GM23338 (cell line): ENCODE measurements around the gene DGKG. TPM values are rescaled to one million over a fixed set of nuclear protein-coding genes. Genes with fewer than 3 reads are reported as not detected.

Experiments
- ATAC-seq: fragments of 200-7000 bp; cut with Tn5 transposase; 3 replicates; pipeline ENCODE4 v1.9.1; 2020
- DNase-seq: peaks from one replicate; pipeline ENCODE4 v3.0.0-alpha.2; 2015; ENCODE audit warnings: low spot score
- H2AFZ ChIP-seq: fragments of 200-600 bp; sonication (generic); 2 replicates; pipeline ENCODE4 v1.8.0; 2016; ENCODE audit warnings: antibody characterized with exemption, mild to moderate bottlenecking, moderate library complexity
- H3F3A ChIP-seq: fragments of 200-600 bp; sonication (generic); replicated peaks from 2 replicates; pipeline ENCODE4 v1.8.0; 2017; ENCODE audit warnings: antibody characterized with exemption, mixed run types, low read depth
- H3K27ac ChIP-seq: fragments of 200-600 bp; sonication (generic); 2 replicates; pipeline ENCODE4 v1.6.1; 2016; ENCODE audit warnings: low read depth
- H3K27me3 ChIP-seq: fragments of 200-600 bp; sonication (generic); 2 replicates; pipeline ENCODE4 v1.8.0; 2016; ENCODE audit warnings: mild to moderate bottlenecking, mixed run types, moderate library complexity; ENCODE audit not compliant: insufficient read depth
- H3K36me3 ChIP-seq: fragments of 200-600 bp; sonication (generic); 2 replicates; pipeline ENCODE4 v1.8.0; 2016; ENCODE audit warnings: mild to moderate bottlenecking; ENCODE audit not compliant: insufficient read depth
- H3K4me1 ChIP-seq: fragments of 200-600 bp; sonication (generic); 2 replicates; pipeline ENCODE4 v1.8.0; 2016; ENCODE audit warnings: mild to moderate bottlenecking, moderate library complexity; ENCODE audit not compliant: insufficient read depth
- H3K4me2 ChIP-seq: fragments of 200-600 bp; sonication (generic); 2 replicates; pipeline ENCODE4 v1.7.1; 2017; ENCODE audit warnings: mixed run types
- H3K4me3 ChIP-seq: fragments of 200-600 bp; sonication (generic); 2 replicates; pipeline ENCODE4 v1.6.1; 2016; ENCODE audit warnings: mixed run types
- H3K79me2 ChIP-seq: fragments of 200-600 bp; sonication (generic); replicated peaks from 2 replicates; pipeline ENCODE4 v1.8.0; 2017; ENCODE audit warnings: mild to moderate bottlenecking; ENCODE audit not compliant: insufficient read depth
- H3K9me2 ChIP-seq: fragments of 200-600 bp; sonication (generic); 2 replicates; pipeline ENCODE4 v1.8.0; 2017; ENCODE audit not compliant: insufficient read depth
- H4K20me1 ChIP-seq: fragments of 200-600 bp; sonication (generic); replicated peaks from 2 replicates; pipeline ENCODE4 v1.8.0; 2017; ENCODE audit warnings: mild to moderate bottlenecking; ENCODE audit not compliant: insufficient read depth
- H3K27ac Mint-ChIP-seq: 2 replicates; pipeline ENCODE4 v1.8.0; 2020; ENCODE audit warnings: inconsistent platforms, mild to moderate bottlenecking, moderate library complexity, mixed read lengths
- H3K27me3 Mint-ChIP-seq: 3 replicates; pipeline ENCODE4 v1.8.0; 2022; ENCODE audit warnings: low read depth, mild to moderate bottlenecking, moderate library complexity, mixed read lengths, inconsistent platforms; ENCODE audit not compliant: insufficient read depth, poor library complexity
- H3K36me3 Mint-ChIP-seq: 3 replicates; pipeline ENCODE4 v1.8.0; 2021; ENCODE audit warnings: low read depth, mild to moderate bottlenecking, inconsistent platforms, moderate library complexity, mixed read lengths
- H3K4me1 Mint-ChIP-seq: 3 replicates; pipeline ENCODE4 v1.8.0; 2020; ENCODE audit warnings: mild to moderate bottlenecking, inconsistent platforms, mixed read lengths
- H3K4me3 Mint-ChIP-seq: 3 replicates; pipeline ENCODE4 v1.8.0; 2021; ENCODE audit warnings: moderate library complexity, mild to moderate bottlenecking, inconsistent platforms, mixed read lengths
- H3K9me3 Mint-ChIP-seq: 3 replicates; pipeline ENCODE4 v1.8.0; 2020; ENCODE audit warnings: moderate library complexity, mild to moderate bottlenecking, inconsistent platforms, mixed read lengths
- CREB1 ChIP-seq: fragments of 250-450 bp; sonication (Bioruptor Pico); IDR thresholded peaks from 2 replicates; pipeline ENCODE4 v1.5.0; 2020; ENCODE audit warnings: low read depth, mild to moderate bottlenecking, moderate library complexity
- ETS1 ChIP-seq: IDR thresholded peaks from 2 replicates; pipeline ENCODE4 v1.6.1; 2016; ENCODE audit warnings: antibody characterized with exemption
- EZH2 ChIP-seq: fragments of 200-600 bp; sonication (generic); IDR thresholded peaks from one replicate; pipeline ENCODE4 v1.8.0; 2017; ENCODE audit warnings: antibody characterized with exemption, mild to moderate bottlenecking, low read depth; ENCODE audit not compliant: unreplicated experiment
- EZH2phosphoT487 ChIP-seq: fragments of 200-600 bp; sonication (generic); IDR thresholded peaks from one replicate; pipeline ENCODE4 v1.8.1; 2018; ENCODE audit warnings: antibody characterized with exemption; ENCODE audit not compliant: unreplicated experiment
- JUNB ChIP-seq: IDR thresholded peaks from one replicate; pipeline ENCODE4 v1.6.1; 2016; ENCODE audit warnings: antibody characterized with exemption; ENCODE audit not compliant: unreplicated experiment
- NANOG ChIP-seq: IDR thresholded peaks from 2 replicates; pipeline ENCODE4 v1.6.1; 2016; ENCODE audit warnings: antibody characterized with exemption, borderline replicate concordance
- POLR2AphosphoS5 ChIP-seq: IDR thresholded peaks from 2 replicates; pipeline ENCODE4 v1.6.1; 2016; ENCODE audit warnings: antibody characterized with exemption, low read depth
- STAT1 ChIP-seq: IDR thresholded peaks from one replicate; pipeline ENCODE4 v1.6.1; 2016; ENCODE audit warnings: antibody characterized with exemption; ENCODE audit not compliant: unreplicated experiment
- ZNF114 ChIP-seq: fragments of 250-450 bp; sonication (Bioruptor Pico); IDR thresholded peaks from 2 replicates; pipeline ENCODE4 v1.5.0; 2020; ENCODE audit warnings: mild to moderate bottlenecking, moderate library complexity
- polyA plus RNA-seq: library from polyadenylated mRNA; unstranded; fragments of >200 nt; fragmentation: Nextera tagmentation; extraction: Ambion mirVana; gene quantifications from 2 replicates; pipeline ENCODE4 v1.2.1, GENCODE V29; 2016
- total RNA-seq: library from RNA; depleted of rRNA; stranded (reverse); fragments of >200 nt; shearing (Covaris generic); gene quantifications from 2 replicates; pipeline ENCODE4 v1.2.3, GENCODE V29; 2014
- TF ChIP-seq, protein P1 (sequence below): IDR thresholded peaks from one replicate; pipeline ENCODE4 v1.6.1; 2018; ENCODE audit warnings: antibody characterized with exemption; ENCODE audit not compliant: unreplicated experiment
- TF ChIP-seq, protein P2 (sequence below), 2 experiments: fragments of 200-600 bp in 1 of 2; sonication (generic) in 1 of 2; conservative IDR thresholded peaks; 2 replicates each; pipeline versions ENCODE4 v1.5.1 to v1.6.1; 2016 to 2017; ENCODE audit warnings: antibody characterized with exemption in 2 of 2, low read depth in 2 of 2, mild to moderate bottlenecking in 2 of 2, moderate library complexity in 1 of 2

Gene DGKG
- total and polyA plus RNA-seq, 2 experiments from 2014 or later = 0.14 to 0.31 TPM

DNA sequence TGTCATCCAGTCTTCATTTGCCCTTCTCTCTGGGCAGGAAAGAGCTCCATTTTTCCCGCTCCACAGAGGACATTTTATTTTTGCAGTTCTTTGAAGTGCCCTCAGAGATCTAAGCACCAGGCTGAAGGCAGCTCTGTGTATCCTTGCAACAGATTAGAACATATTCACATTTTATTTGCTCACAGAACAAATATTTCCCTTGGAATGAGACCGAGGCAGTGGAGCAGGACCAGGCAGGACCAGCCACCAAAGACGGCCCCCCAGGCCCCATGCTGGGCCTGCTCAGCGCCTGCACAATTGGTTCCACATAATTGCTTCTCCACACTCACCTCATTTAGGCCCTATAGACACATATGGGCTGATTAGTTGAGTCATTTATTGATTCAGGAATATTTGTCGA lies 237.4 kb downstream of the DGKG start (continued):
- TF ChIP-seq, protein P1, sequence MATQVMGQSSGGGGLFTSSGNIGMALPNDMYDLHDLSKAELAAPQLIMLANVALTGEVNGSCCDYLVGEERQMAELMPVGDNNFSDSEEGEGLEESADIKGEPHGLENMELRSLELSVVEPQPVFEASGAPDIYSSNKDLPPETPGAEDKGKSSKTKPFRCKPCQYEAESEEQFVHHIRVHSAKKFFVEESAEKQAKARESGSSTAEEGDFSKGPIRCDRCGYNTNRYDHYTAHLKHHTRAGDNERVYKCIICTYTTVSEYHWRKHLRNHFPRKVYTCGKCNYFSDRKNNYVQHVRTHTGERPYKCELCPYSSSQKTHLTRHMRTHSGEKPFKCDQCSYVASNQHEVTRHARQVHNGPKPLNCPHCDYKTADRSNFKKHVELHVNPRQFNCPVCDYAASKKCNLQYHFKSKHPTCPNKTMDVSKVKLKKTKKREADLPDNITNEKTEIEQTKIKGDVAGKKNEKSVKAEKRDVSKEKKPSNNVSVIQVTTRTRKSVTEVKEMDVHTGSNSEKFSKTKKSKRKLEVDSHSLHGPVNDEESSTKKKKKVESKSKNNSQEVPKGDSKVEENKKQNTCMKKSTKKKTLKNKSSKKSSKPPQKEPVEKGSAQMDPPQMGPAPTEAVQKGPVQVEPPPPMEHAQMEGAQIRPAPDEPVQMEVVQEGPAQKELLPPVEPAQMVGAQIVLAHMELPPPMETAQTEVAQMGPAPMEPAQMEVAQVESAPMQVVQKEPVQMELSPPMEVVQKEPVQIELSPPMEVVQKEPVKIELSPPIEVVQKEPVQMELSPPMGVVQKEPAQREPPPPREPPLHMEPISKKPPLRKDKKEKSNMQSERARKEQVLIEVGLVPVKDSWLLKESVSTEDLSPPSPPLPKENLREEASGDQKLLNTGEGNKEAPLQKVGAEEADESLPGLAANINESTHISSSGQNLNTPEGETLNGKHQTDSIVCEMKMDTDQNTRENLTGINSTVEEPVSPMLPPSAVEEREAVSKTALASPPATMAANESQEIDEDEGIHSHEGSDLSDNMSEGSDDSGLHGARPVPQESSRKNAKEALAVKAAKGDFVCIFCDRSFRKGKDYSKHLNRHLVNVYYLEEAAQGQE = no peak
- TF ChIP-seq POLR2AphosphoS5 (no peak), CREB1 (CRISPR knock-in tag) (no peak), NANOG (no peak), STAT1 (no peak), ETS1 (no peak), ZNF114 (CRISPR knock-in tag) (no peak)

- H3K36me3 ChIP-seq = no peaks in the 10 kb centered on the region
- 0 out of 2 replicates have a peak overlapping the region, but pooled peaks have one; percentile 1 for H3K4me2 ChIP-seq
- H4K20me1 ChIP-seq = no peaks in the 10 kb centered on the region
- no peak overlapping the region for H2AFZ ChIP-seq
- Mint-ChIP-seq H3K27ac (no peak overlapping the region), H3K4me1 (peaks cover 58% of the 10 kb centered on the region), H3K9me3 (no peaks in the 10 kb centered on the region), H3K27me3 (peaks cover 14% of the 10 kb centered on the region), H3K36me3 (no peaks in the 10 kb centered on the region), H3K4me3 (no peak overlapping the region; the same call in 2 of the 3 replicates)
- peak; percentile 29 for DNase-seq
- no peaks in the 10 kb centered on the region for H3K79me2 ChIP-seq
- ATAC-seq = peak; percentile 15; the same call in 1 of the 3 replicates
- no peak overlapping the region for H3K27ac ChIP-seq
- H3K27me3 ChIP-seq = no peaks in the 10 kb centered on the region; the same call in 1 of the 2 replicates
- H3K4me1 ChIP-seq = peaks cover 47% of the 10 kb centered on the region
- H3F3A ChIP-seq = no peaks in the 10 kb centered on the region
- no peaks in the 10 kb centered on the region for H3K9me2 ChIP-seq
- no peak overlapping the region for H3K4me3 ChIP-seq
- TF ChIP-seq NANOG (no peak), ETS1 (no peak), CREB1 (CRISPR knock-in tag) (no peak), STAT1 (no peak), JUNB (no peak), EZH2phosphoT487 (no peak), ZNF114 (CRISPR knock-in tag) (no peak), EZH2 (no peak)
- TF ChIP-seq, protein P2, sequence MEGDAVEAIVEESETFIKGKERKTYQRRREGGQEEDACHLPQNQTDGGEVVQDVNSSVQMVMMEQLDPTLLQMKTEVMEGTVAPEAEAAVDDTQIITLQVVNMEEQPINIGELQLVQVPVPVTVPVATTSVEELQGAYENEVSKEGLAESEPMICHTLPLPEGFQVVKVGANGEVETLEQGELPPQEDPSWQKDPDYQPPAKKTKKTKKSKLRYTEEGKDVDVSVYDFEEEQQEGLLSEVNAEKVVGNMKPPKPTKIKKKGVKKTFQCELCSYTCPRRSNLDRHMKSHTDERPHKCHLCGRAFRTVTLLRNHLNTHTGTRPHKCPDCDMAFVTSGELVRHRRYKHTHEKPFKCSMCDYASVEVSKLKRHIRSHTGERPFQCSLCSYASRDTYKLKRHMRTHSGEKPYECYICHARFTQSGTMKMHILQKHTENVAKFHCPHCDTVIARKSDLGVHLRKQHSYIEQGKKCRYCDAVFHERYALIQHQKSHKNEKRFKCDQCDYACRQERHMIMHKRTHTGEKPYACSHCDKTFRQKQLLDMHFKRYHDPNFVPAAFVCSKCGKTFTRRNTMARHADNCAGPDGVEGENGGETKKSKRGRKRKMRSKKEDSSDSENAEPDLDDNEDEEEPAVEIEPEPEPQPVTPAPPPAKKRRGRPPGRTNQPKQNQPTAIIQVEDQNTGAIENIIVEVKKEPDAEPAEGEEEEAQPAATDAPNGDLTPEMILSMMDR (conservative IDR thresholded peaks at IDR 0.05; ENCODE audit: low read depth in 2 of 2) = no peak
- TF ChIP-seq, protein P1 = no peak
Measured at GRCh38 chr3:186123012-186123411, 239.0 kb downstream of the DGKG start.
